A549 treated with RU486 at 1 μM for 4 hours (cell line): Measurements from ENCODE around the gene ALG12. TPM values are rescaled to one million over a fixed set of nuclear protein-coding genes. Genes with fewer than 3 reads are reported as not detected.

Experiments used
- total RNA-seq: library from RNA; stranded (reverse); fragments of 200-300 nt; extraction: Qiagen RNA extraction; gene quantifications from 5 replicates; pipeline ENCODE4 v1.2.3, GENCODE V29; 2022; ENCODE audit warnings: low read depth

The ALG12 gene
- total RNA-seq = 5.2 to 12.3 TPM (median 11.1 TPM) in 5 replicates

DNA sequence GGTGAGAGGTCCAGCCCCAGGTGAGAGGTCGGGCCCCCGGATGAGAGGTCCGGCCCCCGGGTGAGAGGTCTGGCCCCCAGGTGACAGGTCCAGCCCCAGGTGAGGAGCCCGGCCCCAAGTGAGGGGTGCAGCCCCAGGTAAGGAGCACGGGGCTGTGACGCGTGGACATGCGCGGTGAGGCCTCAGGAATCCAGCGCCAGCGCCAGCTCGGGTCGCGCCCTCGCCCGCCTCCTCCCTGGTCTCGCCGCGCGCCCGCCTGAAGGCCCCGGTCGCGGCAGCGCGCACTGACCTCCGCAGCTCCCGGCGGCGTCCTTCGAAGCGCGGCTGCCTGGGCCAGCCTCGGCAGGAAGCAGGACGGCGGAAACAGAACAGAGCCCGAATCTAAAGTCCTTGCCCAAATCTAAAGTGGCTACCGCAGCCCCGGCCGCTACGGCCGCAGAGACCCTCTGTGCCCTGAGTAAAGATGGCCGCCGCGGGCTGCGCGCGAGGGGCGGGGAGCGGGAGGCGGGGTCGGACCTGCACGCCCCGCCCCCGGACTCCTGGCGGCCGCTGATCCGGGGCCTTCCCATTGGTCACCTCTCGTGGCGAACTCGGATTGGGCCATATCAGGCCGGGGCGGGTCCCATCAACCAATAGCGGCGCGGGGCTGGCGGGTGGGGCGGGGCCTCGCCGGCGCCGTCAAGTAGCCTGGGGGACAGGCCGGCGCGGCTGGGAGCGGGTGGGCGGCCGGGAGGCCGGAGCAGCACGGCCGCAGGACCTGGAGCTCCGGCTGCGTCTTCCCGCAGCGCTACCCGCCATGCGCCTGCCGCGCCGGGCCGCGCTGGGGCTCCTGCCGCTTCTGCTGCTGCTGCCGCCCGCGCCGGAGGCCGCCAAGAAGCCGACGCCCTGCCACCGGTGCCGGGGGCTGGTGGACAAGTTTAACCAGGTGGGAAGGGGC, at the start of gene ALG12, which contains the start of gene CRELD2:
Gene ALG12 (minus strand): TSS at position 465 of the 937 bp plus-strand sequence. CDS start 4,673 bp downstream, outside the sequence.
Gene CRELD2 (plus strand): TSS at position 661 of the 937 bp plus-strand sequence. CDS start 136 bp downstream, at position 797.

DNA sequence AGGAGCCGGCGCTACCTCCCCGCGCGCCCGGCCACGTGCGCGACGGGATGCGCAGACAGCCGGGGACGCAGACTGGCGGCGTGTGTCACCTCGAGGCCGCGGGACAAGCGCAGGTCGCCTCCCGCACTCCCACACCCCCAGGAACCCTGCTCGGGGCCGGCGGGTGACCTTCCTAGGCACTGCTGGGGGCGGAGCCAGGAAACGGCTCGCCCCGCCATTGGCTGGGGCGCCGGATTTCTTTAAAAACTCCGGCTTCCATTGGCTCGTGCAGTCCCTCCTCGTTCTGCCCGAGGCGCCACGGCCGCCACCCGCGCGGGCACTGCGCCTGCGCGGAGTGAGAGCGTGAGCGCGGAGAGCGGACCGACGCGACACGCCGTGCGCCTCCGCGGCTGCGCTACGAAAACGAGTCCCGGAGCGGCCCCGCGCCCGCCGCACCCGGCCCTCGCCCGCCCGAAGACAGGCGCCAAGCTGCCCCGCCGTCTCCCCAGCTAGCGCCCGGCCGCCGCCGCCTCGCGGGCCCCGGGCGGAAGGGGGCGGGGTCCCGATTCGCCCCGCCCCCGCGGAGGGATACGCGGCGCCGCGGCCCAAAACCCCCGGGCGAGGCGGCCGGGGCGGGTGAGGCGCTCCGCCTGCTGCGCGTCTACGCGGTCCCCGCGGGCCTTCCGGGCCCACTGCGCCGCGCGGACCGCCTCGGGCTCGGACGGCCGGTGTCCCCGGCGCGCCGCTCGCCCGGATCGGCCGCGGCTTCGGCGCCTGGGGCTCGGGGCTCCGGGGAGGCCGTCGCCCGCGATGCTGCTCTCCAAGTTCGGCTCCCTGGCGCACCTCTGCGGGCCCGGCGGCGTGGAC, 42.1 kb upstream of the ALG12 start, which contains the start of gene PIM3:
Gene PIM3 (plus strand): TSS at position 614 of the 846 bp plus-strand sequence. CDS start 176 bp downstream, at position 790.

DNA sequence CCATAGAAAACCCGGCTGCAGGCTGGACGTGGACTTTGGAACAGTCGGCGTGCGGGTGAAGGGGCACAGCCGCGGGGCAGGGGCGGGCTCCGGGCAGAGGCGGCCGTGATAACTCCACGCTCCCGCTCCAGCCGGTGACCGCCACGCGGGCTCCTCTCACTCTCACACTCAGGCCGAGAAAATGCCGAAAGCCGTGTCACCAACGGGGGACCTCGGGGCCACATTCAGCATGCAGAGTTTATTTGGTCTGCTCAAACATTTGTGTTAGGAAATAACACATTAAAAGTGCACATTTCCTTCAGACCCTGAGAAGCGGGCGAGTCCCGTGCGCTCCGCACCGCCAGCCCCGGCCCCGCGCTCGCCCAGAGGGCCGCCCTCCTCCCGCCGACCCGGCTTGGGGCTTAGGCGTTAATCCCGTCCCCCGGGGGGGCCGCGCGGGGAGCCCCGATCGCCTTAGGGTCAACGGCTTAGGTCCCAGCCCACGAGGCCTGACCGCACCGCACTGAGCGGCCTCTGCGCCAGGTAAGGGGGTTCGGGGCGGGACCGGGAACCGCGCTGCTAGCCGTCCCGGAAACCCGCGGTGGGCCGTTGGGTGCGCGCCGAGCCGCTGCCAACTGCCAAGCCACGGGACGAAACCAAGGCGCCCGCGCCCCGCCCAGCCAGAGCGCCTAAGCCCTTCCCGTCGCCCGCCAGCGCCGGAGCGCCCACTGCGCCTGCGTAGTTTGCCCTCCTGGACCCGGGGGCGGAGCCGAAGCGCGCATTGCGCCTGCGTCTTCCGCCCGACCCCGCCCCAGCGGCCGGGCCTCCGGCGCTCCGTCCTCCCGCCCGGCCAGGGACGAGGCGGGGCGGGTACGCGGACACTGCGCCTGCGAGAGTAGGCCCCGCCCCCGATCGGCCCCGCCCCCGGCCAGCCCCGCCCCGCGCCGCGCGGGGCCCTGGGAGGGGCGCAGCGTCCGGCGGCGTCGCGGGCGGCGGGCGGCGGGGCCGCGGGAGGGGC, 65.0 kb downstream of the ALG12 start, which contains the start of gene ZBED4:
Gene ZBED4 (plus strand): TSS at position 947 of the 997 bp plus-strand sequence. CDS start 29,819 bp downstream, outside the sequence.

Other genes starting within 250 kb of the ALG12 start
- gene BRD1, start 90.6 kb downstream of the ALG12 start, total RNA-seq = 12.1 to 15.6 TPM (median 14.7 TPM) in 5 replicates
- gene ZBED4, start 64.6 kb downstream of the ALG12 start, total RNA-seq = 8.0 to 12.1 TPM (median 11.6 TPM) in 5 replicates
- gene CRELD2, start 196 bp upstream of the ALG12 start, total RNA-seq = 17.3 to 28.1 TPM (median 26.9 TPM) in 5 replicates
- 21.6 to 43.2 TPM (median 37.1 TPM) in 5 replicates for gene PIM3, start 42.3 kb upstream of the ALG12 start, total RNA-seq
- 0.02 TPM in 1 of 5 replicates, not detected in the others for gene IL17REL, start 94.3 kb upstream of the ALG12 start, total RNA-seq
- gene TTLL8, start 139.9 kb upstream of the ALG12 start, total RNA-seq = not detected in 5 replicates
- 0.05 to 0.06 TPM in 2 of 5 replicates, not detected in the others for gene MLC1, start 167.0 kb upstream of the ALG12 start, total RNA-seq
- not detected in 5 replicates for gene MOV10L1, start 171.6 kb upstream of the ALG12 start, total RNA-seq